Liver (tissue), 3 donors: ENCODE results near the gene OGG1.

Experiments used
- CTCF ChIP-seq: fragments of 150-350 bp; IDR thresholded peaks from 2 replicates; pipeline ENCODE4 v1.5.1; 2017; ENCODE audit warnings: improper control_type of control experiment, low read depth, low read length; ENCODE audit not compliant: missing input control
- JUND ChIP-seq, 2 donors: IDR thresholded peaks; 2 replicates each; pipeline ENCODE4 v1.6.1; 2016; ENCODE audit warnings: antibody characterized with exemption in 2 of 2
- NR2F2 ChIP-seq: IDR thresholded peaks from 2 replicates; pipeline ENCODE4 v1.6.1; 2016; ENCODE audit warnings: antibody characterized with exemption
- RAD21 ChIP-seq, 2 donors: IDR thresholded peaks; 2 replicates each; pipeline ENCODE4 v1.6.1; 2016; ENCODE audit warnings: antibody characterized with exemption in 2 of 2, mild to moderate bottlenecking in 2 of 2
- REST ChIP-seq: IDR thresholded peaks from 2 replicates; pipeline ENCODE4 v1.6.1; 2016; ENCODE audit warnings: antibody characterized with exemption, mild to moderate bottlenecking
- SP1 ChIP-seq: IDR thresholded peaks from 2 replicates; pipeline ENCODE4 v1.6.1; 2018; ENCODE audit warnings: antibody characterized with exemption, mild to moderate bottlenecking
- TAF1 ChIP-seq: conservative IDR thresholded peaks from 2 replicates; pipeline ENCODE4 v1.6.1; 2016; ENCODE audit warnings: antibody characterized with exemption, mild to moderate bottlenecking
- YY1 ChIP-seq: IDR thresholded peaks from 2 replicates; pipeline ENCODE4 v1.6.1; 2016; ENCODE audit warnings: antibody characterized with exemption, mild to moderate bottlenecking
- donor health status: healthy.
- donor health status: healthy.

- TF ChIP-seq CTCF, result no peak
- TF ChIP-seq TAF1, result no peak
- no peak for TF ChIP-seq SP1
- no peak for TF ChIP-seq REST
- TF ChIP-seq RAD21 (IDR thresholded peaks at IDR 0.05), result no peak
- TF ChIP-seq JUND (IDR thresholded peaks at IDR 0.05), result no peak
- no peak for TF ChIP-seq NR2F2
- TF ChIP-seq YY1, result no peak
Measured at GRCh38 chr3:9745521-9745920, 4.2 kb upstream of the OGG1 start.
